A549 (cell line): ENCODE results near the gene ATXN1L.

Source experiments
- CTCF ChIP-seq: fragments of >200 bp; sonication (Bioruptor Twin); formaldehyde crosslinking; IDR thresholded peaks from 3 replicates; pipeline ENCODE4 v1.5.1; 2016
- EP300 ChIP-seq, 2 experiments: fragments of >200 bp; sonication (Bioruptor Twin); formaldehyde crosslinking; IDR thresholded peaks; 2 replicates in 1 of 2; 3 replicates in 1 of 2; pipeline ENCODE4 v1.6.1; 2016 to 2017
- ESRRA ChIP-seq: fragments of 150-350 bp; IDR thresholded peaks from 2 replicates; pipeline ENCODE4 v1.6.1; 2014; ENCODE audit warnings: mild to moderate bottlenecking, low read length, borderline replicate concordance
- FOXS1 ChIP-seq: fragments of 250-450 bp; sonication (Bioruptor Pico); IDR thresholded peaks from 2 replicates; pipeline ENCODE4 v1.5.0; 2020; ENCODE audit warnings: mild to moderate bottlenecking, moderate library complexity
- HOXB5 ChIP-seq: fragments of 250-450 bp; sonication (Bioruptor Pico); IDR thresholded peaks from 2 replicates; pipeline ENCODE4 v1.5.0; 2020; ENCODE audit warnings: mild to moderate bottlenecking, moderate library complexity
- MAFK ChIP-seq: fragments of 450-650 bp; IDR thresholded peaks from 2 replicates; pipeline ENCODE4 v1.6.1; 2014; ENCODE audit not compliant: partially characterized antibody

DNA sequence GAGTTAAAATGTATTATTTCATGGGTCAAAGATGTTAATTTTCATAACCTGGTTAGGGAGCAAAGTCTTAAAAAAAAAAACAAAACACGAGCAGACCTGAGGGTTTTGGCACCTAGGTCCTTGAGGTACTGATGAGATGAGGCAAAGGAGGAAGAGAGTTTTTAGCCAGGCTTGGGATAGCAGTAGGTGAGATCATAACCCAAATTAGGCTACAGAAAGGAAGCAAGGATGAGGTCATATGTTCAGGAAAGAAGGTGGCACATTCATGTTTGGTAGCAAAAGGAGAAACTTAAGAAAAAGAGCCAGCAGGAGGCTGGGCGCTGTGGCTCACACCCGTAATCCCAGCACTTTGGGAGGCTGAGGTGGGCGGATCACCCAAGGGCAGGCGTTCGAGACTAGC, 2.8 kb downstream of the ATXN1L start:
- TF ChIP-seq CTCF (no peak), FOXS1 (CRISPR knock-in tag) (no peak), ESRRA (no peak), EP300 (IDR thresholded peaks at IDR 0.05) (no peak), HOXB5 (CRISPR knock-in tag) (no peak), MAFK (no peak)
